Measurements from ENCODE around the gene JAGN1.
"Not testable (repeated sequence)": the region's sequence is repeated elsewhere in the genome, so short reads cannot be mapped to it uniquely, and the experiment has no call there.

- TF ChIP-seq POLR2AphosphoS5, CTCF, EP300, POLR2A (IDR thresholded peaks at IDR 0.05): not testable (repeated sequence)
Measured at GRCh38 chr3:9854291-9854940, 36.0 kb upstream of the JAGN1 start.
